Amniotic epithelial cell (primary cell): ENCODE measurements around the gene HAND2.
A peak's percentile ranks its signal among the peaks of the same experiment; 100 is the strongest.

Experiments
- DNase-seq: peaks from one replicate; pipeline ENCODE4 v3.0.0-alpha.2; 2010; ENCODE audit warnings: low read depth

The HAND2 gene

GRCh38 chr4:173521467-173522159, 8.4 kb downstream of the HAND2 start:
- DNase-seq: no peak

DNA sequence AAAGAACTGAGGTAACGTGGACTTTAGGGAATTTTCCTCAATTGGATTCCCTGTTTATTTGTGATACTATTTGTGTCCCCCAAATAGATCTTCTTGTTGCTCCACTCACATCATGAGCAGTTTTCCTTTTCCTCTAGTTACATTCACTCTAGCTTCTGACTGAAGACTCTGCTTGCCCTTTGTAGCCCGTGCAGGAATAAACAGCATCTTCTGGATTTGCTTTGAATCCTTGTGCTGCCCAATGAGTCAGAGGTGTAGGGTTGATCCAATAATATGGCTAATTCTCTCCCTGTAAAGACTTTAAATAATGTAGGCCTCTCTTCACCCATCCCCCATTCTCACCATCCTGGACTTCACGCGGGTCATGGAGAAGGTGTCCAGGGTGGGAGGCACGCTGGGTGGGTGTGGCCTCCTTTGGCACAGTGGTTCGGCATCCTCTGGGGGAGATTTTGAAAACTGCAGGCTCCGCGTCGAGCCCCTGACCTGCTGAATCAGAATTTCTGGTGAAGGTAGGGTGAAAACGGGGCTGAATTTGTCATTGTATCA, 9.0 kb downstream of the HAND2 start:
- peak; percentile 69 for DNase-seq

- peak; percentile 88 for DNase-seq
Observed at GRCh38 chr4:173519111-173520101, 10.6 kb downstream of the HAND2 start.

GRCh38 chr4:173518425-173519102, 11.5 kb downstream of the HAND2 start:
- peak; percentile 83 for DNase-seq

DNA sequence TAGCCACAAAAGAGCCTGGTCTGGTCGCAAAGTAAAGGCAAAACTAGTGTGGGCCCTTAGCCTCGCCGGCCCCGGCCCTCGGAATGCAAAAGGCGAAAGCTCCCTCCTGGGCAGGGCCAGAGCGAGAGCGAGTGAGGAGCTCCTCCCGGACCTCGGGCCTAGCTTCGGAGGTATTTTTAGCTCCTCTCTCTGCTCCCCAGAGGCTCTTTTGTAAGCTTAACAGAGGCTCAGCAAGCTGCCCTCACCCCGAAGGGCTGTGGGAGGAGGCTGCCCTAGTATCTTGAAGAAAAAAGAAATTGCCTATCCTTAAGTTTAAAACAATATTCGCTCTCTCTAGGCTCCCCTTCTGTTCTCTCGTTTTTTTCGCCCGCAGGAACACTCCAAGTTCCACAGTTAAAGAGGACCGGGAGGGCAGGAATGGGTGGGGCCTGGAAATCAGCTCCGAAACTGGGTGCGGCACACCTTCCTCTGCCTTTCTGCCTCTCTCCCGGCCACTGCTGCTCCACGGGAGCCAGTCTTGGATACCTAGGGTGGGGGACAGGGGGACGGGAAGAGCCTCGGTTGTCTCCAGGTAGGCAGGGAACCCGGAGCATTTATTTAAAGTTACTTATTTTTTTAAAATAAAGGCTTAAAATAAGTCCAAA, 12.1 kb downstream of the HAND2 start:
- peak; percentile 69 for DNase-seq

DNA sequence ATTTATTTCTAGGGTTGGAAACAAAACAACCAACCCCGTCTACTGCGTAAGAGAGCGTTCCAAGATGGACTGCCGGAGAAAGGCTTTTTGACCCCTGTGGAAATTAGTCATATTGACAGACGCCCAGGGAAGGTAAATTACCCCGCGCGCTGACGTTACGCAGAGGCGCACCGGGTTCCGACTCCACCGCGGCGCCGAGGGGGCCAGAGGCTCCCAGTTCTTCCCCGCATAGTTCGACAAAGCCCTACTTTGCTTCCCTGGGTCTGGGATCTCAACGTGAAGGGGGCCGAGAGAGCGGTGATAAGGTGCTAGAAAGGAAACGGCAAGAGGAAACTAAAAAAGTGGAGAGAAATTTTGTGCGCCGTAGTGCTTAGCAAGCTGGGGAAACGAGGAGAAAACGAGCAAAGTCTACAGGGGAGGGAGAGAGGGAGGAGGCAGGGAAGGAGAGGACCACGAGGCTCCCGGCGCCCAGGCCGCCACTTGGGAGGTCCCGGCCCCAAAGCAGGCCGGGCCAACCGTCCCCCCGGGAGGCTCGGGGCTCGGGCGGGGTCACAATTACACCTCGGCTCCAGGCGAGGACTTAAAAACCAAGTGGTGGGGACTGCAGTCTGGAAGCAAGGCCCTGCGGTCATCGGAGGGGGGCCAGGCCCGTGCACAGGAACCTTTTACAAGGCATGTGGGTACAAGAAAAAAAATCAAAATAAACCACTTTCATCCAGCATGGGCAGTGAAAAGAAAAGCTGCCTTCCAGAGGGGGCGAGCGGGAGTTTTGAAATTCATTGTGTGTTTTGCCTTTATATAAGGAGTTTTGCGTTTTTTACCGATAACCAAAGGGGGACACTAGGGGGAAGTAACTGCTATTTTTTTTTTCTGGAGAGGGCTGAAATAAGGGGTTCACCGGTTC, 13.2 kb downstream of the HAND2 start:
- peak; percentile 91 for DNase-seq

- DNase-seq: no peak
Observed at GRCh38 chr4:173515458-173515857, 14.6 kb downstream of the HAND2 start.

GRCh38 chr4:173514641-173515217, 15.3 kb downstream of the HAND2 start:
- DNase-seq: peak; percentile 63

GRCh38 chr4:173513651-173514050, 16.4 kb downstream of the HAND2 start:
- peak; percentile 84 for DNase-seq

GRCh38 chr4:173511787-173512361, 18.2 kb downstream of the HAND2 start:
- DNase-seq: peak; percentile 62

GRCh38 chr4:173509036-173510001, 20.7 kb downstream of the HAND2 start:
- DNase-seq: peak; percentile 78

DNA sequence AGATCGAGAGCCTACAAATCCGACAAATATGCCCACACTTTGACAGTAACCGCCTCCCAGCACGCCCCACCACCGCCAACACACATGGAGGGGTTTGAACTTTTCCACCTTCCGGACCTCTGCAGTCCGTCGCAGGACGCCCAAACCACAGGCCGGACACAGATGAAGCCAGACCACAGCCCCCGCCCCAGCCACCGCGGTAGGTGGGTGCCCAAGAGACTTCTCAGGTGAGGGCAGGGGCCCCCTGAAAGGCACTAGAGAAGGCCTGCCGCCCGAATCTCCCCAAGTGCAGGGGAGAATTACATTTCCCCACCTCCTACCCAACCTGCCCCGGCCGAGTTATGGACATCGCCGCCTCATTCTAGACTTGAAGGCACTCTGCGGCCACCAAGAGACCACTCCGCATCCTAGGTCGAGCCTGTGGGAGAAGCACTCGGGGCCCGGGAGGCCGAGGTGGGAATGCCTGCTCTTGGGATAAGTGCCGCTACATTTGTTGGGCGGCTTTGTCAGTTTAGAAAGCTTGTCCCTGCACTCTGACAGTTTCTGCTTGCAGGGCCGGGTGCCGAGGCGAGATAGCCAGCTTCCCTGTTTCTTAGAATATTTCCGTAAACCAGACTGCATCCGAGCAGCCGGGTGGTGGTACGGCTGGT, 21.5 kb downstream of the HAND2 start:
- peak; percentile 49 for DNase-seq

- DNase-seq: peak; percentile 67
Observed at GRCh38 chr4:173507471-173508385, 22.3 kb downstream of the HAND2 start.

DNA sequence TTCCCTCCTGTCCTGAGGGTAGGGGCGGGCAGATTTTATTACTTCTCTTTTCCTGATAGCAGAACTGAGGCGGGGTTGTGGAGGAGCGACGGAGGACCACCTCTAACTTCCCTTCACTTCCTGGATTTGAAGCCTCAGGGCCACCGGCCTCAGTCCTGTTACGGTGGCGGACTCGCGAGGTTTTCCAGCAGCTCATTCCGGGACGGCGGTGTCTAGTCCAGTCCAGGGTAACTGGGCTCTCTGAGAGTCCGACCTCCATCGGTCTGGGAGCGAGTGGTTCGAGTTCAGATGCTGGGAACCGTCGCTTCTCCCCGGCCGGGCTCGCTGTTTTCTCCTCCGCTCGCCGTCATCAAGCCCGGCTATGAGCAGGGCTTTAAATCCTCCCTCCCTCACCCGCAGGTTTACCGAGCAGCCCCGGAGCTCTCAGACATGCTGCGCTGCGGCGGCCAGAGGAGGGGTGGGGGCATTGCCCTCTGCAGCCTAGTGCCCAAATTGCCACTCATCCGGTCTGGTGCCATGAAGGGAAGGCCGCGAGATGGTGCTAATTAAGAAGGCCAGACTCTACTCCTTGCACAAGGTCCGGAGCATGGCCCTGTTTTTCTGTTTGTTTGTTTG, 23.3 kb downstream of the HAND2 start:
- DNase-seq: no peak

- peak; percentile 67 for DNase-seq
Observed at GRCh38 chr4:173505924-173506518, 24.0 kb downstream of the HAND2 start.

GRCh38 chr4:173504181-173504503, 25.9 kb downstream of the HAND2 start:
- no peak for DNase-seq
